Measurements from ENCODE around the gene GAS6.

Gene GAS6

DNA sequence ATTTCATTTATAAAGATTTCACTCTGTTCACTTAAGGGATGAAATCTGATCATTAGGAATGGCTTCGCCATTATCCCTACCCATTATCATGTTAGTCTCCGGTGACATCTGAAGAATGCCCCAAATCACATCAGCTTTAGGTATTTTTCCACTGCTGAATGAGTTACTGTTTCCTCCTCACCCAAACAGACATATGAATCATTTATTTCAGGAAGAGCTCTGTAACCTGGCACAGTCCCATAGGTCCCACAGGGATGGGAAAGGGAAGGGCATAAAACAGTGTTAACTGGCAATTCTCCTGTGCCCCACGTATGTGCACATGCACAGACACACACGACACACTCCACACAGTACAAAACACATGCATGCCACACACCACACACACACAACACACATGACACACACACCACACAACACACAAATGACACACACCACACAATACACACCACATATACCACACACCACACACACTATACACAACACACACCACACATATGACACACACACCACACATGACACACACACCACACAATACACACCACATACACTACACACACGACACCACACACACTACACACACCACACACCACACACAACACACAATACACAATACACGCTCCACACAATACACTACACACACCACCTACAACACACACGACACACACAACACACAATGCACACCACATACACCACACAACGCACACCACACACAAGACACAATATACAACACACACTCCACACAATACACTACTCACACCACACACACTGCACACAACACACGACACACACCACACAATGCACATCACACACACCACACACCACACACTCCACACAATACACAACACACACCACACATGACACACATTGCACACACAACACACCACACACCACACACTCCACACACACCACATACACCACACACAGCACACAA, 89.4 kb downstream of the GAS6 start:
- ChIA-PET POLR2A (no interaction called here), CTCF (no interaction called here)
- TF ChIP-seq, protein P1, sequence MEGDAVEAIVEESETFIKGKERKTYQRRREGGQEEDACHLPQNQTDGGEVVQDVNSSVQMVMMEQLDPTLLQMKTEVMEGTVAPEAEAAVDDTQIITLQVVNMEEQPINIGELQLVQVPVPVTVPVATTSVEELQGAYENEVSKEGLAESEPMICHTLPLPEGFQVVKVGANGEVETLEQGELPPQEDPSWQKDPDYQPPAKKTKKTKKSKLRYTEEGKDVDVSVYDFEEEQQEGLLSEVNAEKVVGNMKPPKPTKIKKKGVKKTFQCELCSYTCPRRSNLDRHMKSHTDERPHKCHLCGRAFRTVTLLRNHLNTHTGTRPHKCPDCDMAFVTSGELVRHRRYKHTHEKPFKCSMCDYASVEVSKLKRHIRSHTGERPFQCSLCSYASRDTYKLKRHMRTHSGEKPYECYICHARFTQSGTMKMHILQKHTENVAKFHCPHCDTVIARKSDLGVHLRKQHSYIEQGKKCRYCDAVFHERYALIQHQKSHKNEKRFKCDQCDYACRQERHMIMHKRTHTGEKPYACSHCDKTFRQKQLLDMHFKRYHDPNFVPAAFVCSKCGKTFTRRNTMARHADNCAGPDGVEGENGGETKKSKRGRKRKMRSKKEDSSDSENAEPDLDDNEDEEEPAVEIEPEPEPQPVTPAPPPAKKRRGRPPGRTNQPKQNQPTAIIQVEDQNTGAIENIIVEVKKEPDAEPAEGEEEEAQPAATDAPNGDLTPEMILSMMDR (IDR thresholded peaks at IDR 0.05; ENCODE audit: insufficient read depth, low read length, missing control alignments), result no peak
- H3K4me3 ChIP-seq (ENCODE audit: low read depth, low read length), result no peak overlapping the region
- no peak for DNase-seq (ENCODE audit: low read depth, low spot score)

DNA sequence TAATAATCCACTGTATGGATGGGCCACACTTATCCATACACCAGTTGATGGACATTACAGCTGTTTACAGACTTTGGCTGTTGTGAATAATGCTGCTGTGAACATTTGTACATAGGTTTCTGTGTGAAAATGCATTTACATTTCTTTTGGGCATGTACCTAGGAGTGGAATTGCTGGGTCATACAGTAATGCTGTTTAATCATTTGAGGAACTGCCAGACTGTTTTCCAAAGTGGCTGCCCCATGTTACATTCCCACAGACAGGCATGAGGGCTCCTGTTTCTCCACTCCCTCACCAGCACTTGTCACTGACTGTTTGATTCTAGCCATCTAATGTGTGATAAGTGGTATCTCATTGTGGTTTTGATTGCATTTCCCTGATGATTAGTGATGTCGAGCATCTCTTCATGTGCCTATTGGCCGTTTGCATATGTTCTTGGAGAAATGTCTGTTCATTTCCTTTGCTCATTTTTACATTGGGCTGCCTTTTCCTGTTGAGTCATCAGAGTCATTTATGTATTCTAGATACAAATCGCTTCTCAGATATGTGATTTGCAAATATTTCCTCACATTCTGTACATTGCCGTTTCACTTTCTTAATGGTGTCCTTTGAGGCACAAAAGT, 92.1 kb downstream of the GAS6 start:
- no peak for DNase-seq (ENCODE audit: low read depth, low spot score)
- ChIA-PET CTCF (no interaction called here), POLR2A (no interaction called here)
- no peak overlapping the region for H3K4me3 ChIP-seq (ENCODE audit: low read depth, low read length)
- TF ChIP-seq, protein P1 (IDR thresholded peaks at IDR 0.05; ENCODE audit: insufficient read depth, low read length, missing control alignments), result no peak

DNA sequence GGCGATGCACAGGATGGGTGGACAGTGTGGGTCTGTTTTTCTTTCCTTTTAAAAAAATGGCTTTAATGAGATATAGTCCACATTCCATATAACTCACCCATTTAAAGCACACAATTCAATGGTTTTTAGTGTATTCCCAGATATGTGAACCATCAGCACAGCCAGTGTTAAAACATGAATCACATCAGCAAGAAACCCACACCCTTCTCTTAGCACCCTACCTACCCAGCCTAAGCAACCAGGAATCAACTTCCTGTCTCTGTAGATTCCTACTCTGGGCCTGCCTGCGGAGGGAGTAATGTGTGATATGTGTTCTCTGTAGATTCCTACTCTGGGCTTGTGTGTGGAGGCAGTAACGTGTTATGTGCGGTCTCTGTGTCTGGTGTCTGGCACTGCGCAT, 92.9 kb downstream of the GAS6 start:
- no peak overlapping the region for H3K4me3 ChIP-seq (ENCODE audit: low read depth, low read length)
- no peak for DNase-seq (ENCODE audit: low read depth, low spot score)
- ChIA-PET CTCF (interaction anchor here (0.9 kb wide), 1 partner anchor 12 kb away, joined by 3 read pairs; no protein-coding TSS in a partner anchor), POLR2A (no interaction called here)
- TF ChIP-seq, protein P1 (IDR thresholded peaks at IDR 0.05; ENCODE audit: insufficient read depth, low read length, missing control alignments), result no peak

All from AG04449 (cell line).